NCI-H1417 (cell line): Measurements from ENCODE around the gene MPRIP.

ENCODE experiments used
- DNase-seq, 3 experiments: peaks; one replicate each; lab custom pipeline; 2025; lab: John Stamatoyannopoulos, UW

MPRIP gene

DNA sequence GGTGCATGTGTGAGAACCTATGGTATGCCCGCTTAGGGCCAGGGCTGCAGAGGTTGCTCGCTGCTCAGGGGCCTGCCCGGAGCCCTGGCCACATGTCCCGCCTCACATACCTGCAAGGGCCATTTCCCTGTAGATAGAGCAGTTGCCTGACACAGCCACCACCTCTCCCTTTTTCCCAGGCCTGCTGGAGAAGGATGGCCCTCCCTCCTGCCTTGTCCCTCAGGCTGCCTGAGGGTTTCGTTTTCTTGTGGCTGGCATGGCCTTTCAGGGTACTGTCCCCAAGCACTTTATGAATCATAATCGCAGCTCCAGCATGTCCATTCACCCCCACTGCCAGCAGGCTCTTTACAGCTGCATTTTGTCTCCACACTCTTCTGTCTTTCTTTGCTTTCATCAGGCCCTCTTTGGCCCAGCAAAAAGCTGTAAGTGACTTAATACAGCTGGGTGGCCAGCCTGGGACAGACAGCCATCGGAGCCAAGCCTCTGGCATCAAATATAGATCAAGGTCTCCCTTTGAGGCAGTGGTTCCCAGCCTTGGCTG is 65.7 kb downstream of the MPRIP start:
- DNase-seq, result no peak

DNA sequence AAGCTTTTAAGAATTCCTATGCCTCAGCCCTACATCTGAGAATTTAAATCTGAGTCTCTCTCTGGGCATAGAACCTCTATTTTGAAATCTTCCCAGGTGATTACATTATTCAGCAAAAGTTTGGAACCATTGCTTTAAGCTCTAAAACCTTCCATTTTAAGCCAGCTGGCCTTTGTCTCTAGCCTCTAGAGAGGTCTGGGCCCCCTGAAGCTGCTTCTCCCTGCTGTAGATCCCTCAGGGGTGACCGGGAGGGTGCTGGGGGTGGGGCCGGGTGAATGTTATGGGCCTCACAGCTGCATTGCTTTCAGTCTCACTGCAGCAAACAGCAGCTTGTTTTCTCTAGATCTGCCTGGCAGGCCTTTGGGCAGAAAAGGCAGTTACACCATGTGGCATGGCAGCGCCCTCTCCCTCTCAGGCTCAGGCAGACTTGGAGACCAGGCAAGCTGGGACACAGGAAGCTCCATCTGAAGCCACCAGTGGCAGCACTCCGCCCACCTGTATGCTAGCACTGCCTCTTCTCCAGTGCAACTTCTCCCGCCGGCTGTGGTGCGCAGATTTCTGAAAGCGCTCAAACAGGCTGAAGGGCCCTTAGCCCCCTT is 66.3 kb downstream of the MPRIP start:
- peak in 1 of 3 experiments; percentile 11 for DNase-seq

DNA sequence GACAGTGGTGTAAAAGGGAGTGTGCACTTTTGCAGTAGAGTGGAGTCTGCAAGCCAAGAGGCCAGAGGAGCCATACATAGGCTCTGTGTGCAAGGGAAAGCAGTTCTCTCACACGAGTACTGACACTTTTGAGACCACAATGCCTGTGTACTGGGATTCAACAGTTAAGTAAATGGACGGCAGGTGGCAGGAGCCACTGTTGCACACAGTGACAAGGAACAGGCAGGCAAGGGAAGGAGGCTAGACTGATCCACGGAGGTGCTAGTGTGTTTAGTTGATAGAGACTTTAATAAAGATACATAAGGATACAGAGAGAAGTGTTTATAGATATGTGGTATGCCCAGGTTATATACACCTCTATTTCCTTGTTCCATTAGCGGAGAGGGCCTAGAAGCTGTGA is 67.0 kb downstream of the MPRIP start:
- DNase-seq, result peak; percentile 4 to 13 (median 8)

DNA sequence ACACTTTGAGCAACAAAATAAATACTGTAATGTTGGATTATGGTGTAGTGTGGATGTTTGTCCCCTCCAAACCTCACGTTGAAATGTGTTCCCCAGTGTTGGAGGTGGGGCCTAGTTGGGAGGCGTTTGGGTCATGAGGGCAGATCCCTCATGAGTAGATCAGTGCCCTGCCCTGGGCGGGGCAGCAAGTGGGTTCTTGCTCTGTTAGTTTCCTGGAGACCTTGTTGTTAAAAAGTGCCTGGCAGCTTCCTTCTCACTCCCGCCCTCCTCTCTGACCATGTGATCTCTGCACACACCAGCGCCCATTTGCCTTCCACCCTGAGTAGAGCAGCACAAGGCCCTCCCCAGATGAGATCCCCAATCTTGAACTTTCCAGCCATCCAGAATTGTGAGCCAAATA is 67.7 kb downstream of the MPRIP start:
- no peak for DNase-seq

DNA sequence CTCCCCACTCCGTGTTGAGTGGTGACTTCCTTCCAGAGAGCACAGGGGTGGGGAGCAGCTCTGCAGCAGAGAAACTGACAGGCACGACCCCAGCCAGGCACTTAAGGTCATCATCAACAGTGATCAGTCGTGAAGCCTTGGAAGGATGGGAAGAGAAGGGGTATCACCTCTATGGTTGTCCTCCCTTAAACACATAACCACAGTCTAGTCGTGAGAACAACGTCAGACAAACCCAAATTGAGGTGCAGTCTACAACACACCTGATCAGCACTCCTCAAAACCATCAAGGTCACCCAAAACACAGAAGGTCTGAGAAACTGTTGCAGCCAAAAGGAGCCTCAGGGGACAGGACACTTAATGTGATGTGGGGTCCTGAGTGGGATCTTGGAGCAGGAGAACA is 68.3 kb downstream of the MPRIP start:
- DNase-seq, result no peak

DNA sequence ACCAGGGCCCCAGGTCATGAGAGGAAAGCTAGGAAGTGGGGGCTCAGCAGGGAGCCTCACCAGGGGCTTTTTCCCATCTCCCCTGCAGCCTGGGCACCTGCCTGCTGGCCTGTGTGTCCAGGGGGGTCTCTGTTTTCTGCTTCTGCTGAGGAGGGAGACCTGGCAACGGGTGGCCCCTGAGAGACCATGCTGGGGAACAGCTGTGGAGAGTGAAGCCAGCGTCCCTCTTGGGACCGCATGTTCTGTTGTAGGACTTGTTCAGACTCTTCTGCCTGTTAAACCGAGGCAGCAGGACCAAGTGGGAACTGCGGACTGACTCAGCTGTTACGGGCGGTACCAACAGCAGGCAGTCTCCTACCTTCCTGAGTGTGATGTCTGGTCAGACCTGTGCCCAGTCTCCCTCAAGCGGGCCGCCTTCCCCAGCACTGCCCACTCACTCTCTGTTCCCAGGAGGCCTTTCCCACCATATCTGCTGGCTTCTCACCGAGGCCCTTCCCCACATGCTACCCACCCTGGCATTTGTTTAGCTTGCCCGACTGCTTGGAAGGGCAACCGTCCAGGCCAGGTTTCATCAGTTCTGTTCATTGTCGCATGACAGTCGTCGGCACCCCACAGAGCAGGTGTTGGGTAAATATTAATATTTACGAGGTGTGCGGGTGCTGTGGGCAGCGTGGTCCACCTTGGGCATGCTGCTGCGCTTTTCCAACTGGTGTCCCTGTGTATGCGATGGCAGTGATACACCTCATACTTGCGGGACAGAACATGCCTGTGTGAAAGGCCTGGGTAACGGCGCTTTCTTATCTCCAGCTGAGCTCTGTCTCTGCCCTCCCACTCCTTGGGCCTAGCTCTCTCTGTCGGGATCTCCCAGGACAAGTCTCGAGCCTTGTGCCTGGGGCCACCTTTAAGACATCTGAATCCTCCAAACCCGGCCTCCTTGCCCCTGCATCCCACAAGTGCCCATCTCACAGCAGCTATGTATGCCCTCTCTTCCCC is 69.4 kb downstream of the MPRIP start:
- peak in 1 of 3 experiments; percentile 1 for DNase-seq

DNA sequence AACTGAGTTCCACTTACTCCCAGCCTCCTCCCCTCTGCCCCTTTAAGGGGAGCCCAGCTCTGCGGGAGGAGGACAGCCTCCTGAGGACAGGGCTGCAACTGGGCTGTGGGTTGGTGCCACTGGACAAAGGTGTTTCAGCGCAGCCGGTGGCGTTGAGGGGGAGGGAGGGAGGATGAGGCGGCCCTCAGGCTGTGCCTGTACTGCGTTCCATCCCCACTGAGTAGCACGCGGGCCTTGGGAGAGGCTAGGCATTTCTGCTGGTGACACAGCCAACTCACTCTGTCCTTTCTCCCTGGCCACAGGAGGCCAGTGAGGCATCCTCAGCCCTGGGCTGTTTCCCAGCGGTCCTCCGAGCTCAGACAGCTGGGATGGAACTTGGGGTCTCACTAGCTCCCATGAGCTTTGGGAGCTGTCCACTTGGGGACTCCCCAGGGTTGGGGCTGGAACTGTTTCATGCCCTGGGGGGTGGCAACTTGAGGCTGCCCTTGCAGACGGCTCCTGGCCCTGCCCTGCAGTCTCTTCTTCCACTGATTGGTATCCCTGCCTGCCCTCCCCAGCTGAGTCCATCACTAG is 70.5 kb downstream of the MPRIP start:
- no peak for DNase-seq

DNA sequence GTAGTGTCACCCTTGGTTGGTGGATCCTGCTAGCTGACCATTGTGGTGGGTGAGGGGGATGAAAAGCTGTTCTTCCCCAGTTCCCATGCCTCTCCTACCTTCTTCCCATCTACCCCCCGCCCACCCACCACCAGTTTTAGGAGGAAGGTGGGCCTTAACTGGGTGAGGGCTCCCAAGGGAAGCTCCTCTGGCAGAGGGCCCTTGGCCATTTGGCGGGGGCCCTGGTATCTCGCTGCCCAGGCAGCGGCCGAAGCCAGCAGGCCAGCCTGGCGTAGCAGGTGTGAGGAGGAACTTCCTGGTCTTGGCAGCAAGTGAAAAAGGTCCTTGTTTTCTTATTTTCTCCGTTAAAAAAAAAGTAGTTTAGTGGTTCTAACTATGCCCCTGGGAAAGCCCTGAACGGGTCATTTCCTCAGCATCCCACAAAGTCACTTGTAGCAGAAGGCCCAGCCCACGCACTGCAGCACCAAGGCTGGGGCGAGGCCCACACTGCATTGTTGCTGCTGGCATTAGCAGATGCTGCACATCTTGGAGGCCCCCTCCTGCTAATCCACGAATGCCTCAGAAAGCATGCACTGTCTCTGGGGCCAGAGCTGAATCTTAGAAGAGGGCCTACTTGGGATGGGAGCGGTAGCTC is 72.5 kb downstream of the MPRIP start:
- DNase-seq, result no peak

DNA sequence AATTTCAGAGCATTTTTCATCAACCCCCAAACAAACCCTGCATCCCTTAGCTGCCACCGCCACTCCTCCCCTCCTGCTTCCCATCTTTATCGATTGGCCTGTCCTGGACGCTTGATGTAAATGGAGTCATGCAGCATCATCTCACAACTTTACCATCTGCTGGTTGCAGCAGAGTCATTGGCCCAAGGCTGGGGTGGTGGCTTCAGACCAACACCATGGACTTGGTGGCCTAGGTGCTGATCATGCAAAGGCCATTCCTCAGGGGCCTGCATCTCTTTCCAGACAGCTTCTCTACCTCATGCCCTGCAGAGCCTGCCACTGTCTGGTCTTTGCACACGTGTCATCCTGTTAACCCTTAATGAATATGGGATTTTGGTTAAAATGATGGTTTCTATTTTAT is 73.4 kb downstream of the MPRIP start:
- no peak for DNase-seq

DNA sequence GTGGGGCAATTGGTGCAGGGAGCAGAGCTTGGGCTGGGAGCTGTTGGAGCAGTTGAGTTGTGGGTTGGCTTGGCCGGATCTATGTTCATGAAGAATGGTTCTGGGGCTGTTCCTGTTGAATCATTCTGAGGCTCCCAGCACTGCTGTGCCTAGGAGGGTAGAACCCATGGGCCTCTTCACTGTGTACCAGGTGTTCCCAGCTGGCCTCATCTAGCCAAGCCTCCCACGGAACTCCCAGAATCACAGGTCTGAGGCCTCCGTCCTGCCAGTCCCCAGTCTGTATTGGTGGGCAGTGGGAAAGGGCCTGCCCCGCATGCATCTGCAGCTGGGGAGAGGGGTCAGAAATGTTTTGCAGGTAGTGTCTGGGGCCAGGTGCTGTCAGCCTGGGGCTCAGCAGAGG is 74.1 kb downstream of the MPRIP start:
- no peak for DNase-seq

DNA sequence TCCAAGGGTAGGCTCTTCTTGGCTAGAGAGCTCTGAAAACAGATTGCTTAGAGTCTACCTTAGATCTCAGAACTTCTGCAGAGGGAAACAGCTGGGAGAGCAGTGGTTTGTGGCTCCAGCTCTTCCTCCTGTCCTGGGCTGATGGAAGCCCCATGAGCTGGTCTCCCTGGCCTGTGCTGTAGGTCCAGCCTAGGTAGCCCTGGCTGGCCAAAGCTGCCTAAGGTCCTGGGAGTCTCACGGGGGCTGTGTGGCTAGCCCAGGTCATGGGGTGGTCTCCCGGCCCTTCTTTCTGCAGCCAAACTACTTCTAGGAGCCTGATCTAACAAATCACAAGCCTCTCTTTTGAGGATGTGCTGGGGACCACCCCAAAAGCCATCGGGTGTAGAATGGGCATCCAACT is 75.7 kb downstream of the MPRIP start:
- no peak for DNase-seq

DNA sequence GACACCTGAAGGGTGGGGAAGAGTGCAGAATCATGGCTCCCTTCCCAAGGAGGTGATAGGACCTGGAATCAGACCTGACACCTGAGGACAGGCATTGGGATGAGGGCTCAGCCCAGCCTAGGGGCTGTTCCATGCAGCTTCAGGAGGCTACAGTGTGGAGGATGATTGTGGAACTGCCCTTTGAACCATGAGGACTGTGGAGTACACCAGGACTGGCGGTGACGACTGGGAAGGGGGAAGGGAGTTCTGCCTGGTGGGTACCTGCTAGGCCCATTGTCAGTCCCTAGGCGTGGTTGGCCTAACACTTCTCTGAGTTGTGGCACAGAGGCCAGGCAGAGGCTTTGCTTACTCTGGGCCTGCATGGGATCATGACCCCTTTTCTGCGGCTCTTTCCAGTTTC is 76.1 kb downstream of the MPRIP start:
- DNase-seq, result no peak

DNA sequence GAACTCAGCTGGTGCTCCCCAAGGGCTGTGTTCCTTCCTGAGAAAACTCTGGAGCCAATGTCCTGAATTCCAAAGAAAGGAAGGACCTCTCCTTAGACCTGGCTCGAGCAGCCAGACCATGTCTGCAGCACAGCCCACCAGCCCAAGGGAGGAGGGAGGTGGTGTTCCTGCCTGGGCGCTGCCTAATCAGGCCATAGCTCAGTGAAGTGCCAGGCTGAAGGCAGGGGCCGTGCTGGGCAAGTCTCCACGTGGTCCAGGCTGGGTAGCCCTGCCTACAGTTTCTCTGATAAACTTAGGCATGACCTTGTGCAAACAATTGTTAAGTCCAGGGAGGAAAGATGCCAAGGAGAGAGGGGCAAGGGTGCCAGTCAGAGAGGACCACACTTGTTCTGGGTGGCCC is 76.8 kb downstream of the MPRIP start:
- no peak for DNase-seq

DNA sequence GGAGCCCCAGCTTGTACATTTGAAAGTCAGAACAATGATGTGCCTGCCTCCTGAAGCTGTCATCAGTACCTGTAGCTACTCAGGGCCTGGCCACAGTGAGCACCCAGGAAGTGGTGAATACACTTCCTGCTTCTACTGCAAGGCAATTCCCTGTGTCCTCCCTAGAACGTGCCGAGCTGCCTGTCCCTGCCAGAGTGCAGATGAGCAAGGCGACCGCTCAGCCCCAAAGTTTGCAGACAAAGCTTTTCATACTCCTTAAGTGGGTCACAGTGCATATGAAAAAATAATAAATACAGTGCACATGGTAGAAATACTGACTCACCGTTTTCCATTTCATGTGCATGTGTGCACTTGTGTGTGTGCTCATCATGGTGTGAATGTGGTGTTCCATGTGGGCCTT is 77.3 kb downstream of the MPRIP start:
- DNase-seq, result no peak

DNA sequence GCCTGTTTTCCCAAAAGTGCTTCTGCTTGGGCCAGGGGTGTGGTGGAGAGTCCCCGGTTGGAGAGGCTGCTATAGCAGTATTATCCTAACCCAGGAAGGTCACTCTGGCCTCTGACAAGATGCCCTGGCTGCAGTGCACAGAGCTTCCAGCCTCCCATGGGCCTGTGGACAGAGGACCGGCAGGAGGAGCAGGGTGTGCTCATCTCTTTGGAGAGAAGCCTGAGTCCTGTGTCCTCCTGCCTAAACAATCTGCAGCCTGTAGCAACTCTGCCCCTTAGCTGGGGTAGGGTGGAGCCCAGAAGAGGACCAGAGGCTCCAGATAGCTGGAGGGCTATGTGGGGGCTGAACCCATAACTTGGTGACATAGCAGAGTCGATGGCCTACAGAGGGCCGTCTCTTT is 78.0 kb downstream of the MPRIP start:
- DNase-seq, result no peak

DNA sequence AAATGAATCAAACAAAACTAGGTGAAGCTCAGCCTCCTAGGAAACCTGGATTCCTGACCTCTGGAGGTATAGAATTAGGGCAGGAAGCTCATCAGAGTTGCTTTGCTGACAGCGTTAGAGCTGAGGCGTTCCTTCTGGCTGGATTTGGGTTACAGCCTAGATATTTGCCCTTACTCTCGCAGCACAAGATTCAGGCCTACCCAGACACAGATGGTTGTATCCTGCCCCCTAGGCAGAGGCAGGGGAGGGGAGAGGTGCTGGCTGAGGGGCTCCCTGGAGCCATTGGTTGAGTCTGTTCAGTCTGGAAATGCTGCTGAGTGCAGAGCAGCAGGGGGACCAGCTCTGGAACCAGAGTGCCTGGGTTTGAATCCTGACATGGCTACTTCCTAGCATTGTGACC is 78.4 kb downstream of the MPRIP start:
- DNase-seq, result no peak

DNA sequence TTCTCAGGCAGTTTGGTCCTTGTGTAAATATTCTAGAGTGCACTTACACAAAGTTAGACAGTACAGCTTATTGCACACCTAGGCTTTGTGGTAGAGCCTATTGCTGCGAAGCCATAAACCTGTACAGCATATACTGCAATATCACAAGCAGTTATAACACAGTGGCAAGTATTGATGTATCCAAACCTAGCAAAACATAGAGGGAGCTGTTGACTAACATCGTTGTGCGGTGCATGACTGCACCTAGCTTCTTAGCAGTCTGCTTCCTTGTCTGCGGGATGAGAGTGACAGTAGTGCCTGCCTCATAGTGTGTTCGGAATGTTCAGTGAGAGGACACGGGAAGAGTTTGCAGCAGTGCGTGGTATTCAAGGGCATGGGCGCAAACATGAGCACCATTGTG is 78.9 kb downstream of the MPRIP start:
- DNase-seq, result peak in 2 of 3 experiments; percentile 30 to 32

DNA sequence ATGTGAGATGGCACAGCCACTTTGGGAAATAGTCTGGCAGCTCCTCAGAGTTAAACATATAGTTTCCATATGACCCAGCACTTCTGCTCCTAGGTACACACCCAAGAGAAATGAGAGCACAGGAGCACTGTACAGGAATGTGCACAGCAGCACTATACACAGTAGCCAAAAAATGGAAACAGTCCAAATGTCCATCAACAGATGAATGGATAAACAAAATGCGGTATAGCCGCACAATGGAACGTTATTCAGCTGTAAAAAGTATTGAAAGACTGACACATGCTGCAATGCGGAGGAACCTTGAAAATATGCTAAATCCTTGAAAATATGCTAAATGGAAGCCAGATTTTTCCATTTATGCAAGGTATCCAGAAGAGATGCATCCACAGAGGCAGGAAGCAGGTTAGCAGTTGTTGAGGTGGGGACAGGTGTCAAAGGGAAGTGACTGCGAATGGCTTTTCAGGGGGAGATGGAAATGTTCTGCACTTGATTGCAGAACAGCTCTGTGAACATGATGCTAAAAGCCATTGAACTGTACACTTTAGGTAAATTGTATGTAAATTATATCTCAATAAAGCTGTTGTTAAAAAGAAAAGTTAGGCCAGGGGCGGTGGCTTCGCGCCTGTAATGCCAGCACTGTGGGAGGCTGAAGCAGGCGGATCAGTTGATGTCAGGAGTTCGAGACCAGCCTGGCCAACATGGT is 80.7 kb downstream of the MPRIP start:
- no peak for DNase-seq

DNA sequence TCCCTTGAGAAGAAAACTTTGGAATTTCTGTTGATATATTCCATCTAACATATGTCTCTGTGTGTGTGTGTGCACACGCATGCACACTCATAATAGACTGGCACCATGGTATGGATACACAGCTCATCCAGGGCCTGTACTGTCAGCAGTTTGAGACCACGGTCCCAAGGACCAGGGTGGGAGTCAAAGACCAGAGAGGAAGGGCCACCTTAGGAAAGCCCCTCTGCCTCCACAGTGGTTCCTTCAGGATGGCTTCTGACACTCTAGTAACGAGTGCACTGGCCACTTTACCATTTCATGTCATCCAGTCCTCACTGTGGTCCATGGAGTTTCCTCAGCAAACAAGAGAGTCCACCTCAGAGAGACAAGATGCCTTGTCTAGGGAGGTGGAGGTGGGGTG is 82.1 kb downstream of the MPRIP start:
- DNase-seq, result no peak

DNA sequence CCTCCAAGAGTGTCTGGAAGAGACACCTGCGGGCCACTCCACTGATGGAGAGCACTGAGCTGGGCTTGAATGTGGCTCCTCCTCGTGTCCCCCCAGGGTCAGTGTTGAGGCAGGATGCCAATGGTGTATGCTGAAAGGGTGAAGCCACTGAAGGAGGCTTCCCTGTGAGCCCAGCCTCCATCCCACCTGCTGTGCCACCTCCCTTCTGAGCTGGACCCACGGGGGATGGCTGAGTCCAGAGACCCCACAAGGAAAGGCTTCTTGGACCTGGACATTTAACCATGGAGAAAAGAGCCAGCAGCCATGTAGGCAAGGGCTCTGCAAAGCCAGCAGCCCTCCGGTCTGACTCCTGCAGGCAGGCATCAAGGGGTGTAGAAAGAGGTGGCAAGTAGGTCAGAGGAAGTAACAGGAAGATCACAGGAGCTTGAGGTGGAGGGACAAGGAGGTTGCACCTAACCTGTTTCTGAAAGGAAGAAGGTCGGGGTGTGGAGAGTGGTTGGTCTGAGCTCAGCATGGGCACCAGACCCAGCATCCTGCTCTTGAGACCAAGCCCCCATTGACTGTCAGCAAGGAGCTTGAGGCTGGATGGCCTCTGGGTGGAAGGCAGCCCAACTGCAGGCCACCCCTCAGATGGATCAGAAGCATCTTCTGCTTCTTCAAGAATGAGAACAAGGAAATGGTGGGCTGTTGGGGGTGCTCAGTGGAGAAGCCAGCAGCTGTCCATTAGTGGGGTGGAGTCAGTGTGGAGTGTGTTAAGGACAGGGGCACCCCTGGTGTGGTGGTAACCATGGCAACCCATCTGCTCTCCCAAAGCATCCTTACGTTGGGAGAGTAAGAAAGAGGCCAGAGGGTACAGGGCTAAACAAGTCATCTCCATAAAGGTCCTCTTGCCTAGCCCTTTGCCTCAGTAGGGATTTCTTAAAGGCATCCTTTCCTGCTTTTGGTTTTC is 83.2 kb downstream of the MPRIP start:
- DNase-seq, result peak in 2 of 3 experiments; percentile 58 to 80
